Dermis microvascular lymphatic vessel endothelial cell (primary cell): ENCODE measurements around the gene SIDT1. TPM values are rescaled to one million over a fixed set of nuclear protein-coding genes. Genes with fewer than 3 reads are reported as not detected.

ENCODE experiments used
- DNase-seq, 2 donors: peaks; one replicate each; pipeline versions ENCODE4 v3.0.0 to v3.0.0-alpha.2; 2010; ENCODE audit warnings: low read depth in 2 of 2
- total RNA-seq: library from RNA; depleted of rRNA; stranded (reverse); fragments of >200 nt; gene quantifications from 2 replicates; pipeline ENCODE4 v1.2.1, GENCODE V29; 2014

Gene SIDT1
- total RNA-seq: under 0.01 TPM in 1 of 2 replicates, not detected in the other

GRCh38 chr3:113531826-113532697, at the start of gene SIDT1:
SIDT1 (plus strand) TSS chr3:113532555; CDS start chr3:113533022, 467 bp downstream.
- DNase-seq: peak in 1 of 2 donors; percentile 9

- no peak for DNase-seq
These were observed 47.2 kb upstream of the SIDT1 start for GRCh38 chr3:113485161-113485609.

DNA sequence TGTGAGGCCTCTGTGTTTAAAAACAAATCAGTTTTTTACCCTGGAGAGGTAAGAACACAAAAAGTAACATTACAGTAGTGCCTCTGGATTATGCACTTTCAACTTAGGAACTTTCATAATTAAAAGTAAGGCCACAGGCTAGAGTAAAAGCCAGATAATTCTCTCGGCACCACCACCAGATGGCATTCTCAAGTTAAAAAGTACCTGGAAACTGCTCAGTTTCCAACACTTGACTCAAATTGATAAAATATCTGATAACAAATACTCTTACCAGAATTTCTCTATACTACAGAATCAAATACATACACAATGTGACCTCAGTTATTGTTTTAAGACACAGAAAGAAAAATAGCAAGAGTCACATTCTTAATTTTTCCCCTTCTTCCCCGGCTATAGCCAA, 37.3 kb upstream of the SIDT1 start:
- DNase-seq: peak; percentile 20 to 61

DNA sequence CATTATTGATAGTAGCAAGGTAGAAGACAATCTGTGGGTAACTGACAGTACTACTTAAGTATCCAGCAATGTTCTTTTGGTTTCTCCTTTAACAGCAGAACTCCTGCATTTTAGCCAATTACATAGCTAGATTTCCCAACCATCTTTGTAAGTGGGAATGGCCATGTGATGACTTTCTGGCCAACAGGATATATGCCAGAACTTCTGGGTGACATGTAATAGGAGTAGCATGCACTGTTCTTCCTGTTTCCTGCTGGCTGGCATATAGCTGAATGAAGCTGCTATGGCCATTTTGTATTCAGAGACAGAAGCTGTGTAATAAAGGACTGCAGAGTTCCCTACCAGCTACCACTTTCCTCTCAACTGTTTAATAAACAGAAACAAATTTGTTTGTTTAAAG, 35.4 kb upstream of the SIDT1 start:
- DNase-seq: peak in 1 of 2 donors; percentile 40

DNA sequence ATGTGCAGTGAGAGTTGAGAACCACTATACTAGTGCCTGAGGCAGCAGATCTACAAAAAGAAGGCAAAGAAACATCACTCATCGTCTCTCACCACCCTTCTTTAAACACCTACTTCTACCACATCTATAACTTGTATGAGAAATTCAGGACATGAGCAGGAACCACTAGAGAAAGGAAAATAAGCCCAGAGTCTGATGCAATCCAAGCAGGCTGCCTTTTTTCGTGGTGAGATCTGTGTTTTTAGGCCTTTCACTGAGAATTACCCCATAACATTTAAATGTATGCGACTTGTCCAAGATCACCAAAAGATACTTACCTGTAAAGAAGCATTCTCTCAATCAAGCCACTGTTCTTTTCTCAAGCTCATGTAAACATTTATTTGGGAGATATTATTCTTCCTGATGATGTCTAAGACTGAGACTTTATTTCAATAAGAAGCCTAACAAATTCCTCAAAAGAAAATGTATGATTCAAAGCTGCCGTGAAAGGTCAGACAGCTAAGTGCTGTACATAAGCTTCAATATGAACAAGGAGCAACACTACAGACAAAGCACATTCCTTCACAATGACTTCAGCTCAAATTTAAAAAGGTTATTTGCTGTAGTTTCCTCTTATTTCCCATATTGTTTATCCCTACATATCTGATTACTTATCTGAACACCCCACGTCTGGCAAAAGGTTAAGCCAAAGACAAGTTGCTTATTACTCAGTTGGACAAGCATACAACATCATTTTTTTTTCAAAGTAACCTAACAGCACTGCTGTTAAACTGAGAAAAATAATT, 33.9 kb upstream of the SIDT1 start:
- peak in 1 of 2 donors; percentile 75 for DNase-seq

GRCh38 chr3:113499081-113499480, 33.3 kb upstream of the SIDT1 start:
- no peak for DNase-seq

DNA sequence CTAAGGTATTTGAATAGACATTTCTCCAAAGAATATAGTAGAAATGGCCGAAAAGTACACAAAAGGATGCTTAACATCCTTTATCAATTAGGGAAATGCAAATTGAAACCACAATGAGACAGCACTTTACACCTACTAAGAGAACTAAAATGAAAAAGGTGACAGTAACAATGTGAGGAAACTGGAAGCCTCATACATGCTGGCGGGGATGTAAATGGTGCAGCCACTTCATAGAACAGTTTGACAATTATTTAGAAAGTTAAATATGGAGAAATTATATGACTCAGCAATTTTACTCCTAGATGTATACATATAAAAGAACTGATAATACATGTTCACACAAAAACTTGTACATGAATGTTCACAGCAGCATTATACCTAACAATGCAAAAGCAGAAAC, 30.8 kb upstream of the SIDT1 start:
- no peak for DNase-seq

- DNase-seq: no peak
These were observed 26.5 kb upstream of the SIDT1 start for GRCh38 chr3:113505867-113506266.

- DNase-seq: no peak
These were observed 24.8 kb upstream of the SIDT1 start for GRCh38 chr3:113507501-113508067.

GRCh38 chr3:113508966-113509365, 23.4 kb upstream of the SIDT1 start:
- no peak for DNase-seq

GRCh38 chr3:113514265-113514769, 18.0 kb upstream of the SIDT1 start:
- DNase-seq: peak in 1 of 2 donors; percentile 5

GRCh38 chr3:113516115-113516505, 16.2 kb upstream of the SIDT1 start:
- peak in 1 of 2 donors; percentile 5 for DNase-seq

- no peak for DNase-seq
These were observed 10.4 kb upstream of the SIDT1 start for GRCh38 chr3:113521981-113522380.

- no peak for DNase-seq
These were observed 9.1 kb upstream of the SIDT1 start for GRCh38 chr3:113523241-113523640.

GRCh38 chr3:113532698-113533533, 561 bp downstream of the SIDT1 start:
- peak in 1 of 2 donors; percentile 14 for DNase-seq

GRCh38 chr3:113533534-113533892, 1.2 kb downstream of the SIDT1 start:
- peak in 1 of 2 donors; percentile 2 for DNase-seq

- DNase-seq: no peak
These were observed 2.0 kb downstream of the SIDT1 start for GRCh38 chr3:113534365-113534764.

GRCh38 chr3:113535898-113536297, 3.5 kb downstream of the SIDT1 start:
- no peak for DNase-seq

DNA sequence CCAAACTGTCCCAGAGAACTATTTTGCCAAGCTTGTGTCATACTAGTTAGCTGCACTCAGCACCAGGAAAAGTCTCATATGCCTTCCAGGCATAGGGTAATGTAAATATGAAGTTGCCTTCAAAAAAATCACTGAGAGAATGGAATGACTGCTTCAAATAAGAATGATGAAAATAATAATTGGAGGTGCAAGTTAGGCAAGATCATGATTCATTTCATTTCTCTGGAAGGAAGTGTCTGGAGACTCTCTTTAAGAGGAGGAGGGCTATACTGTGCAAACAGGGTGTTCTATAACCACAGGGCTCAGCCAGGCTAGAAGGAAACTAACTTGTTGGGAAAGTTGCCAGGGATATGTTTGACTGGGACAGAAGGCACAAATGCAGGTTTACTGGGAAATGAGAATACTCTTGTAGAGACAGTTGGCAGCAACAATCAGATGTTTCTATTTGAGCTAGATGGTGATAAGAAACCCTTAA, 4.3 kb downstream of the SIDT1 start:
- peak in 1 of 2 donors; percentile 2 for DNase-seq

DNA sequence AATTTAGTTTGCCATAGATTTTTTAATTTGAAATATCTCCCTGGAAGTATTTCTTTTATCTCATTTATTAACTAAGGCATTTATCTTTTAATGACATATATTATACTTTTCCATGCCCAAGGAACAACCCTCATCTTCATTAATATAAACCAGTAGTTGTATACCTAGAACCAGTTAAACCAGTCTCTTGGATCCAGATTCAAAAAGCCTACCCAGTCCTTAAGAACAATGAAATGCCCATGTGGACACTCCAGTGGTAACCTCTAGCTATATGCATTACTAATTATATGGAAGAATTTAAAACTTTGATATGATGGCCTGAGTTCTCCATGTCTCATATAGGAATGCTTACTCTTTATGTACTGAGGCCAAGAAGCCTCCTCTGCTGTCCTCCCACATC, 4.8 kb downstream of the SIDT1 start:
- DNase-seq: no peak

DNA sequence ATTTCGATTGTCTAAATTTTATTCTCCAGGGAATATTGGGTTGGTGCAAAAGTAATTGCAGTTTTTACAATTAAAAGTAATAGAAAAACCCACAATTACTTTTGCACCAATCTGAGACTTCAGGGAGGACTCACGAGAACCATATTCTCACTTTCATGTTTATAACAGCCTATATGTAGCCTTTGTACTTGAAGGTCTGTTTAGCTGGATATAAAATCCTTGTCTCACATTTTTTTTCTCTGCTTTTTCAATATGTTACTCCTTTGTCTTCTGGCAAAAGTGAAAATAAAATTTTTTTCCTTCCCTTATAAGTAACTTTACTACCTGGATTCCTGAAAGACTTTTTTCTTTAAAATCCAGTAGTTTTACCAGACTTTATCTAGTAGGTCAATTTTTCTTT, 9.2 kb downstream of the SIDT1 start:
- DNase-seq: no peak
